HCT116 (cell line): Measurements from ENCODE around the gene KRTAP26-1. TPM values are rescaled to one million over a fixed set of nuclear protein-coding genes. Genes with fewer than 3 reads are reported as not detected.

ENCODE experiments used
- ATAC-seq: fragments of 200-7000 bp; cut with Tn5 transposase; 2 replicates; pipeline ENCODE4 v1.9.1; 2020; ENCODE audit warnings: mild to moderate bottlenecking, moderate library complexity
- BruUV-seq: library from RNA; stranded (reverse); fragments of 400-500 nt; replicated peaks from 2 replicates; lab custom pipeline; 2021; lab: Mats Ljungman, UMichigan
- CTCF ChIA-PET: fragments of 300-600 bp; sonication (Branson Sonifier 250); formaldehyde crosslinking; loops from one replicate; lab custom pipeline; 2021; ENCODE audit warnings: antibody characterized with exemption; lab: Charles Lee
- POLR2A ChIA-PET: fragments of 300-600, 350-600 bp; sonication (Branson Sonifier 250); formaldehyde crosslinking; loops from one replicate; lab custom pipeline; 2021; ENCODE audit warnings: antibody characterized with exemption; lab: Charles Lee
- RAD21 ChIA-PET, 2 experiments: fragments of 300-600 bp; sonication (Branson Sonifier 250); formaldehyde crosslinking; loops; one replicate each; lab custom pipeline; 2023; ENCODE audit warnings: low total read pairs in 2 of 2; ENCODE audit not compliant: uncharacterized antibody in 2 of 2, unreplicated experiment in 2 of 2, low non-redundant PET in 1 of 2; lab: Charles Lee
- DNase-seq: peaks from one replicate; pipeline ENCODE4 v3.0.0-alpha.2; 2010; ENCODE audit warnings: low read depth, low spot score
- H2AFZ ChIP-seq: fragments of 200-600 bp; shearing (Covaris generic), sonication (generic); 2 replicates; pipeline ENCODE4 v1.6.1; 2017; ENCODE audit warnings: low read depth, mixed run types, mixed read lengths, antibody characterized with exemption, low read length; ENCODE audit not compliant: poor library complexity, severe bottlenecking
- H3K27ac ChIP-seq: 2 replicates; pipeline ENCODE4 v1.5.1; 2012; ENCODE audit warnings: low read depth, low read length
- H3K27me3 ChIP-seq: fragments of 200-600 bp; sonication (generic); 2 replicates; pipeline ENCODE4 v1.6.1; 2016; ENCODE audit warnings: mixed run types, low read length, mixed read lengths; ENCODE audit not compliant: insufficient read depth
- H3K36me3 ChIP-seq, 2 experiments: fragments of 200-500 bp in 1 of 2; fragments of 200-600 bp in 1 of 2; sonication (Bioruptor generic) in 1 of 2; sonication (generic) in 1 of 2; 2 replicates each; pipeline versions ENCODE4 v1.5.1 to v1.6.1; 2014 to 2016; ENCODE audit warnings: low read length in 2 of 2, inconsistent platforms in 1 of 2, mixed read lengths in 1 of 2, mixed run types in 1 of 2; ENCODE audit not compliant: insufficient read depth in 2 of 2, control insufficient read depth in 1 of 2
- H3K4me1 ChIP-seq, 2 experiments: fragments of 200-600 bp in 1 of 2; sonication (generic) in 1 of 2; 2 replicates each; pipeline versions ENCODE4 v1.5.1 to v1.6.1; 2012 to 2017; ENCODE audit warnings: low read length in 2 of 2, inconsistent platforms in 1 of 2, mild to moderate bottlenecking in 1 of 2, mixed read lengths in 1 of 2, mixed run types in 1 of 2, moderate library complexity in 1 of 2; ENCODE audit not compliant: insufficient read depth in 2 of 2, control insufficient read depth in 1 of 2
- H3K4me2 ChIP-seq: fragments of 200-600 bp; sonication (generic); 2 replicates; pipeline ENCODE4 v1.6.1; 2017; ENCODE audit warnings: mixed run types, low read length, mixed read lengths
- H3K4me3 ChIP-seq, 2 experiments: fragments of 200-600 bp in 1 of 2; sonication (generic) in 1 of 2; replicated peaks in 1 of 2; 2 replicates each; pipeline ENCODE4 v1.5.1; 2011 to 2016; ENCODE audit warnings: low read length in 2 of 2, control low read depth in 1 of 2, low read depth in 1 of 2, mild to moderate bottlenecking in 1 of 2, mixed read lengths in 1 of 2, mixed run types in 1 of 2
- H3K79me2 ChIP-seq: fragments of 200-600 bp; sonication (generic); 2 replicates; pipeline ENCODE4 v1.6.1; 2017; ENCODE audit warnings: mild to moderate bottlenecking, mixed run types, low read length, moderate library complexity, mixed read lengths; ENCODE audit not compliant: insufficient read depth
- H3K9ac ChIP-seq: fragments of 200-600 bp; sonication (generic); 2 replicates; pipeline ENCODE4 v1.6.1; 2016; ENCODE audit warnings: low read length, mixed read lengths
- H3K9me2 ChIP-seq: fragments of 200-600 bp; sonication (generic), shearing (Covaris generic); 2 replicates; pipeline ENCODE4 v1.6.1; 2017; ENCODE audit warnings: mixed run types, mild to moderate bottlenecking, moderate library complexity; ENCODE audit not compliant: insufficient read depth
- H3K9me3 ChIP-seq, 2 experiments: fragments of 200-500 bp in 1 of 2; fragments of 200-600 bp in 1 of 2; sonication (Bioruptor generic) in 1 of 2; sonication (generic) in 1 of 2; 2 replicates each; pipeline ENCODE4 v1.6.1; 2014 to 2017; ENCODE audit warnings: low read length in 2 of 2, mixed read lengths in 2 of 2, inconsistent platforms in 1 of 2, low read depth in 1 of 2, mild to moderate bottlenecking in 1 of 2, mixed run types in 1 of 2, moderate library complexity in 1 of 2; ENCODE audit not compliant: control insufficient read depth in 1 of 2, insufficient read depth in 1 of 2
- H4K20me1 ChIP-seq: fragments of 200-600 bp; sonication (generic), shearing (Covaris generic); 2 replicates; pipeline ENCODE4 v1.6.1; 2017; ENCODE audit warnings: mixed run types, mild to moderate bottlenecking, moderate library complexity; ENCODE audit not compliant: insufficient read depth
- CEBPB ChIP-seq: IDR thresholded peaks from 2 replicates; pipeline ENCODE4 v1.6.1; 2012; ENCODE audit warnings: low read depth
- EGR1 ChIP-seq: IDR thresholded peaks from 2 replicates; pipeline ENCODE4 v1.6.1; 2012; ENCODE audit warnings: low read depth
- ELF1 ChIP-seq: IDR thresholded peaks from 2 replicates; pipeline ENCODE4 v1.6.1; 2012; ENCODE audit warnings: low read depth, borderline replicate concordance
- EZH2 ChIP-seq: fragments of 200-600 bp; sonication (generic); IDR thresholded peaks from 2 replicates; pipeline ENCODE4 v1.6.1; 2017; ENCODE audit warnings: antibody characterized with exemption, mixed run types
- EZH2phosphoT487 ChIP-seq: fragments of 200-600 bp; IDR thresholded peaks from 2 replicates; pipeline ENCODE4 v1.6.1; 2018; ENCODE audit warnings: antibody characterized with exemption, borderline replicate concordance
- FOSL1 ChIP-seq: IDR thresholded peaks from 2 replicates; pipeline ENCODE4 v1.6.1; 2012; ENCODE audit warnings: low read depth
- JUND ChIP-seq: IDR thresholded peaks from 2 replicates; pipeline ENCODE4 v1.6.1; 2012
- MAX ChIP-seq: IDR thresholded peaks from 2 replicates; pipeline ENCODE4 v1.6.1; 2012
- POLR2A ChIP-seq: IDR thresholded peaks from 2 replicates; pipeline ENCODE4 v1.7.0; 2011; ENCODE audit warnings: borderline replicate concordance; ENCODE audit not compliant: insufficient read depth, insufficient read length; ENCODE audit errors: extremely low read depth
- RAD21 ChIP-seq: IDR thresholded peaks from 2 replicates; pipeline ENCODE4 v1.6.1; 2012; ENCODE audit warnings: low read depth, mild to moderate bottlenecking
- SIN3A ChIP-seq: IDR thresholded peaks from 2 replicates; pipeline ENCODE4 v1.6.1; 2012; ENCODE audit warnings: low read depth
- SP1 ChIP-seq: IDR thresholded peaks from 2 replicates; pipeline ENCODE4 v1.6.1; 2012; ENCODE audit warnings: low read depth
- YY1 ChIP-seq: IDR thresholded peaks from 2 replicates; pipeline ENCODE4 v1.6.1; 2011; ENCODE audit warnings: low read length, low read depth, moderate library complexity, mild to moderate bottlenecking; ENCODE audit not compliant: insufficient replicate concordance; ENCODE audit errors: extremely low read depth
- intact Hi-C: fragments of 100-400 bp; cut with micrococcal nuclease; formaldehyde crosslinking; loops from 2 replicates; pipeline ENCODE4 v1.10.0; 2022
- total RNA-seq: library from RNA; stranded (reverse); gene quantifications from one replicate; pipeline ENCODE4 v1.2.1, GENCODE V29; 2021; ENCODE audit not compliant: unreplicated experiment
- TF ChIP-seq, protein P1 (sequence below): IDR thresholded peaks from 2 replicates; pipeline ENCODE4 v1.6.1; 2012
- TF ChIP-seq, protein P2 (sequence below): IDR thresholded peaks from 2 replicates; pipeline ENCODE4 v1.6.1; 2011; ENCODE audit warnings: mild to moderate bottlenecking, low read length, moderate library complexity; ENCODE audit not compliant: insufficient replicate concordance; ENCODE audit errors: extremely low read depth
- TF ChIP-seq, protein P3 (sequence below): IDR thresholded peaks from 2 replicates; pipeline ENCODE4 v1.6.1; 2012; ENCODE audit warnings: low read depth

The KRTAP26-1 gene
- total RNA-seq, 1 experiment from 2014 or later = not detected

DNA sequence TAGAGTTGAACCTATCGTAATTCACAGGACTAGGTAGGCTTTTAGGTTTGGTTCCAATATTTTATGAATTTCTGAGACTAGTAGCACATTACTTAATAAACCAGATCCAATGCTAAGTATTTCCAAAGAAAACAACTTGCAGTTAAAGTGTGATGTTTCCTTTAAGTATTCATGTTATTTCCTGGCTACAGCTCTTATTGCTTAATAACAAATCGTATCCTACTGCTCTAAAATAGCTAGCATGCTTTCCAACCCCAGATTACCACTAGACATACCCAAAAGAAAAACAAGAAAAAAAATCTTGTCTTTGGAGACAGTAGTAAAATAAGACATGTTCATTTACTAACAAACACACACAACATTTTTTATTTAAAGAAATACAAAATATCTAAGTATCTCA is 16.5 kb upstream of the KRTAP26-1 start:
- Histone ChIP-seq H4K20me1 (no peaks in the 10 kb centered on the region), H3K79me2 (no peaks in the 10 kb centered on the region), H3K4me3 (no peak overlapping the region), H3K36me3 (no peaks in the 10 kb centered on the region), H3K9me3 (peaks cover 5 to 19% of the 10 kb centered on the region in 2 experiments; a peak in 2 of 4 replicates), H3K27me3 (no peaks in the 10 kb centered on the region), H3K4me1 (no peaks in the 10 kb centered on the region), H3K9ac (no peak overlapping the region), H3K4me2 (no peak overlapping the region), H2AFZ (no peak overlapping the region), H3K9me2 (no peaks in the 10 kb centered on the region), H3K27ac (no peak overlapping the region)
- intact Hi-C loops = no loop called here
- ChIA-PET POLR2A (no interaction called here), RAD21 (no interaction called here), CTCF (no interaction called here)
- BruUV-seq = no TSS peak
- no peak for TF ChIP-seq EZH2
- TF ChIP-seq, protein P1, sequence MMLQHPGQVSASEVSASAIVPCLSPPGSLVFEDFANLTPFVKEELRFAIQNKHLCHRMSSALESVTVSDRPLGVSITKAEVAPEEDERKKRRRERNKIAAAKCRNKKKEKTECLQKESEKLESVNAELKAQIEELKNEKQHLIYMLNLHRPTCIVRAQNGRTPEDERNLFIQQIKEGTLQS = no peak
- ATAC-seq = no peak
- DNase-seq = no peak

DNA sequence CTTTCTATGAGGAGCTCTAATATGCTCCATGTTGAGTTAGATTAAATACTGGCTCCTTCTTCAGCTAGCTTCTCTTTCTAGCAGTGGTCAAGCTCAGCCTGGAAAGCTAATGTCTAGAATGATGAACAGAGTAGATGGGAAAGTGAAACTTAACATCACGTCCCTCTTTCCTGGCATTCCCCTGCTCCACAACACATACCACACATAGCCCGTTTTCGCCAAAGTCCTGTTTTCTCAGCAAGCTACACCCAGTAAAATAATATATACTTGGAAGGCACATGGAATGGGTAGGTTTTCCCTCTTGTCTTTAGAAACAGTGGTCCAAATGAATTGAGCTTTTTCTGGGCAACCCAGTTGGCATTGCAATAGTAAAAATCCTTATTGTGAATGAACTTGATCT is 13.6 kb upstream of the KRTAP26-1 start:
- intact Hi-C loops = no loop called here
- ATAC-seq (no peak), DNase-seq (no peak)
- ChIA-PET POLR2A (no interaction called here), RAD21 (no interaction called here), CTCF (no interaction called here)
- no peaks in the 10 kb centered on the region for H4K20me1 ChIP-seq
- no peak overlapping the region for H3K27ac ChIP-seq
- no TSS peak for BruUV-seq
- H3K79me2 ChIP-seq = no peaks in the 10 kb centered on the region
- H3K4me2 ChIP-seq = no peak overlapping the region
- peaks cover 8 to 9% of the 10 kb centered on the region in 2 experiments; a peak in 2 of 4 replicates for H3K9me3 ChIP-seq
- no peak overlapping the region for H2AFZ ChIP-seq
- no peaks in the 10 kb centered on the region for H3K36me3 ChIP-seq
- H3K4me1 ChIP-seq = no peaks in the 10 kb centered on the region
- no peak overlapping the region for H3K4me3 ChIP-seq
- no peak overlapping the region for H3K9ac ChIP-seq
- H3K9me2 ChIP-seq = no peaks in the 10 kb centered on the region
- H3K27me3 ChIP-seq = no peaks in the 10 kb centered on the region
- TF ChIP-seq MAX (no peak), CEBPB (no peak), EZH2phosphoT487 (no peak), SIN3A (no peak), FOSL1 (no peak), YY1 (no peak), RAD21 (no peak), SP1 (no peak), JUND (no peak), EGR1 (no peak), POLR2A (no peak), ELF1 (no peak)
- TF ChIP-seq, protein P2, sequence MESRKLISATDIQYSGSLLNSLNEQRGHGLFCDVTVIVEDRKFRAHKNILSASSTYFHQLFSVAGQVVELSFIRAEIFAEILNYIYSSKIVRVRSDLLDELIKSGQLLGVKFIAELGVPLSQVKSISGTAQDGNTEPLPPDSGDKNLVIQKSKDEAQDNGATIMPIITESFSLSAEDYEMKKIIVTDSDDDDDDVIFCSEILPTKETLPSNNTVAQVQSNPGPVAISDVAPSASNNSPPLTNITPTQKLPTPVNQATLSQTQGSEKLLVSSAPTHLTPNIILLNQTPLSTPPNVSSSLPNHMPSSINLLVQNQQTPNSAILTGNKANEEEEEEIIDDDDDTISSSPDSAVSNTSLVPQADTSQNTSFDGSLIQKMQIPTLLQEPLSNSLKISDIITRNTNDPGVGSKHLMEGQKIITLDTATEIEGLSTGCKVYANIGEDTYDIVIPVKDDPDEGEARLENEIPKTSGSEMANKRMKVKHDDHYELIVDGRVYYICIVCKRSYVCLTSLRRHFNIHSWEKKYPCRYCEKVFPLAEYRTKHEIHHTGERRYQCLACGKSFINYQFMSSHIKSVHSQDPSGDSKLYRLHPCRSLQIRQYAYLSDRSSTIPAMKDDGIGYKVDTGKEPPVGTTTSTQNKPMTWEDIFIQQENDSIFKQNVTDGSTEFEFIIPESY = no peak
- TF ChIP-seq, protein P3, sequence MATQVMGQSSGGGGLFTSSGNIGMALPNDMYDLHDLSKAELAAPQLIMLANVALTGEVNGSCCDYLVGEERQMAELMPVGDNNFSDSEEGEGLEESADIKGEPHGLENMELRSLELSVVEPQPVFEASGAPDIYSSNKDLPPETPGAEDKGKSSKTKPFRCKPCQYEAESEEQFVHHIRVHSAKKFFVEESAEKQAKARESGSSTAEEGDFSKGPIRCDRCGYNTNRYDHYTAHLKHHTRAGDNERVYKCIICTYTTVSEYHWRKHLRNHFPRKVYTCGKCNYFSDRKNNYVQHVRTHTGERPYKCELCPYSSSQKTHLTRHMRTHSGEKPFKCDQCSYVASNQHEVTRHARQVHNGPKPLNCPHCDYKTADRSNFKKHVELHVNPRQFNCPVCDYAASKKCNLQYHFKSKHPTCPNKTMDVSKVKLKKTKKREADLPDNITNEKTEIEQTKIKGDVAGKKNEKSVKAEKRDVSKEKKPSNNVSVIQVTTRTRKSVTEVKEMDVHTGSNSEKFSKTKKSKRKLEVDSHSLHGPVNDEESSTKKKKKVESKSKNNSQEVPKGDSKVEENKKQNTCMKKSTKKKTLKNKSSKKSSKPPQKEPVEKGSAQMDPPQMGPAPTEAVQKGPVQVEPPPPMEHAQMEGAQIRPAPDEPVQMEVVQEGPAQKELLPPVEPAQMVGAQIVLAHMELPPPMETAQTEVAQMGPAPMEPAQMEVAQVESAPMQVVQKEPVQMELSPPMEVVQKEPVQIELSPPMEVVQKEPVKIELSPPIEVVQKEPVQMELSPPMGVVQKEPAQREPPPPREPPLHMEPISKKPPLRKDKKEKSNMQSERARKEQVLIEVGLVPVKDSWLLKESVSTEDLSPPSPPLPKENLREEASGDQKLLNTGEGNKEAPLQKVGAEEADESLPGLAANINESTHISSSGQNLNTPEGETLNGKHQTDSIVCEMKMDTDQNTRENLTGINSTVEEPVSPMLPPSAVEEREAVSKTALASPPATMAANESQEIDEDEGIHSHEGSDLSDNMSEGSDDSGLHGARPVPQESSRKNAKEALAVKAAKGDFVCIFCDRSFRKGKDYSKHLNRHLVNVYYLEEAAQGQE = no peak
